MM.1S (cell line): Measurements from ENCODE around the gene CPLX3.

Experiments
- DNase-seq: peaks from one replicate; pipeline ENCODE4 v3.0.0-alpha.2; 2015
- H2AFZ ChIP-seq: fragments of 300-600 bp; sonication (generic); 2 replicates; pipeline ENCODE4 v1.6.0; 2016; ENCODE audit warnings: antibody characterized with exemption, low read length
- H3F3A ChIP-seq: fragments of 300-600 bp; sonication (generic); 2 replicates; pipeline ENCODE4 v1.6.1; 2016; ENCODE audit warnings: mild to moderate bottlenecking, antibody characterized with exemption, low read length, moderate library complexity, mixed read lengths; ENCODE audit not compliant: insufficient read depth
- H3K27ac ChIP-seq: fragments of 300-600 bp; sonication (generic); 2 replicates; pipeline ENCODE4 v1.5.1; 2016; ENCODE audit warnings: mild to moderate bottlenecking, low read length
- H3K27me3 ChIP-seq: fragments of 300-600 bp; sonication (generic); replicated peaks from 2 replicates; pipeline ENCODE4 v1.6.0; 2016; ENCODE audit warnings: low read length; ENCODE audit not compliant: insufficient read depth
- H3K36me3 ChIP-seq: fragments of 300-600 bp; sonication (generic); replicated peaks from 2 replicates; pipeline ENCODE4 v1.6.1; 2016; ENCODE audit warnings: mild to moderate bottlenecking, low read length, mixed read lengths; ENCODE audit not compliant: insufficient read depth
- H3K4me1 ChIP-seq: fragments of 300-600 bp; sonication (generic); 2 replicates; pipeline ENCODE4 v1.6.1; 2016; ENCODE audit warnings: low read length, mixed read lengths
- H3K4me2 ChIP-seq: fragments of 300-600 bp; sonication (generic); 2 replicates; pipeline ENCODE4 v1.6.0; 2016; ENCODE audit warnings: low read depth, low read length
- H3K4me3 ChIP-seq: fragments of 300-600 bp; sonication (generic); 2 replicates; pipeline ENCODE4 v1.5.1; 2016; ENCODE audit warnings: low read length, mixed read lengths
- H3K79me2 ChIP-seq: fragments of 300-600 bp; sonication (generic); 2 replicates; pipeline ENCODE4 v1.6.1; 2016; ENCODE audit warnings: mixed run types, low read length, mixed read lengths
- H3K9ac ChIP-seq: fragments of 300-600 bp; sonication (generic); 2 replicates; pipeline ENCODE4 v1.6.1; 2016; ENCODE audit warnings: low read length, mixed read lengths
- H3K9me2 ChIP-seq: fragments of 300-600 bp; sonication (generic); replicated peaks from 2 replicates; pipeline ENCODE4 v1.6.1; 2016; ENCODE audit warnings: mild to moderate bottlenecking, low read length, mixed read lengths; ENCODE audit not compliant: insufficient read depth
- H3K9me3 ChIP-seq: fragments of 300-600 bp; sonication (generic); replicated peaks from 2 replicates; pipeline ENCODE4 v1.6.1; 2016; ENCODE audit warnings: mild to moderate bottlenecking, low read length, mixed read lengths; ENCODE audit not compliant: insufficient read depth
- H4K20me1 ChIP-seq: fragments of 300-600 bp; sonication (generic); 2 replicates; pipeline ENCODE4 v1.6.1; 2016; ENCODE audit warnings: mild to moderate bottlenecking, low read length, moderate library complexity, mixed read lengths; ENCODE audit not compliant: insufficient read depth
- EZH2 ChIP-seq: fragments of 300-600 bp; sonication (generic); optimal IDR thresholded peaks from 2 replicates; pipeline ENCODE3; 2017; ENCODE audit warnings: low read depth, mild to moderate bottlenecking, antibody characterized with exemption, low read length, mixed read lengths
- EZH2phosphoT487 ChIP-seq: fragments of 300-600 bp; sonication (generic); IDR thresholded peaks from 2 replicates; pipeline ENCODE4 v1.6.1; 2018; ENCODE audit warnings: antibody characterized with exemption, low read length
- TF ChIP-seq, protein P1 (sequence below): fragments of 300-600 bp; sonication (generic); IDR thresholded peaks from 2 replicates; pipeline ENCODE4 v1.5.1; 2016; ENCODE audit warnings: antibody characterized with exemption, low read length, mixed read lengths

The CPLX3 gene

GRCh38 chr15:74856537-74856936 is 30.1 kb downstream of the CPLX3 start:
- Histone ChIP-seq H3K4me2 (no peak overlapping the region), H3K4me3 (no peak overlapping the region), H3K9ac (no peak overlapping the region), H3K27ac (no peak overlapping the region; the same call in 1 of the 2 replicates), H3K9me2 (no peaks in the 10 kb centered on the region), H3K27me3 (no peaks in the 10 kb centered on the region), H3K9me3 (no peaks in the 10 kb centered on the region), H2AFZ (no peak overlapping the region), H3F3A (no peaks in the 10 kb centered on the region), H4K20me1 (no peaks in the 10 kb centered on the region), H3K79me2 (peaks cover 57% of the 10 kb centered on the region), H3K36me3 (no peaks in the 10 kb centered on the region), H3K4me1 (peaks cover 4% of the 10 kb centered on the region; the same call in 1 of the 2 replicates)
- TF ChIP-seq EZH2phosphoT487 (no peak), EZH2 (no peak)
- TF ChIP-seq, protein P1, sequence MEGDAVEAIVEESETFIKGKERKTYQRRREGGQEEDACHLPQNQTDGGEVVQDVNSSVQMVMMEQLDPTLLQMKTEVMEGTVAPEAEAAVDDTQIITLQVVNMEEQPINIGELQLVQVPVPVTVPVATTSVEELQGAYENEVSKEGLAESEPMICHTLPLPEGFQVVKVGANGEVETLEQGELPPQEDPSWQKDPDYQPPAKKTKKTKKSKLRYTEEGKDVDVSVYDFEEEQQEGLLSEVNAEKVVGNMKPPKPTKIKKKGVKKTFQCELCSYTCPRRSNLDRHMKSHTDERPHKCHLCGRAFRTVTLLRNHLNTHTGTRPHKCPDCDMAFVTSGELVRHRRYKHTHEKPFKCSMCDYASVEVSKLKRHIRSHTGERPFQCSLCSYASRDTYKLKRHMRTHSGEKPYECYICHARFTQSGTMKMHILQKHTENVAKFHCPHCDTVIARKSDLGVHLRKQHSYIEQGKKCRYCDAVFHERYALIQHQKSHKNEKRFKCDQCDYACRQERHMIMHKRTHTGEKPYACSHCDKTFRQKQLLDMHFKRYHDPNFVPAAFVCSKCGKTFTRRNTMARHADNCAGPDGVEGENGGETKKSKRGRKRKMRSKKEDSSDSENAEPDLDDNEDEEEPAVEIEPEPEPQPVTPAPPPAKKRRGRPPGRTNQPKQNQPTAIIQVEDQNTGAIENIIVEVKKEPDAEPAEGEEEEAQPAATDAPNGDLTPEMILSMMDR = no peak
- no peak for DNase-seq

GRCh38 chr15:74857082-74857655 is 30.7 kb downstream of the CPLX3 start:
- H3F3A ChIP-seq = no peaks in the 10 kb centered on the region
- peaks cover 58% of the 10 kb centered on the region for H3K79me2 ChIP-seq
- peak overlapping the region; percentile 6; the same call in 1 of the 2 replicates for H3K27ac ChIP-seq
- H3K9ac ChIP-seq = no peak overlapping the region
- H3K4me1 ChIP-seq = peaks cover 4% of the 10 kb centered on the region; the same call in 1 of the 2 replicates
- H3K4me2 ChIP-seq = no peak overlapping the region
- H2AFZ ChIP-seq = no peak overlapping the region
- H3K27me3 ChIP-seq = no peaks in the 10 kb centered on the region
- no peak overlapping the region for H3K4me3 ChIP-seq
- H3K9me3 ChIP-seq = no peaks in the 10 kb centered on the region
- no peaks in the 10 kb centered on the region for H3K9me2 ChIP-seq
- TF ChIP-seq, protein P1 = no peak
- no peak for DNase-seq
- no peaks in the 10 kb centered on the region for H4K20me1 ChIP-seq
- no peaks in the 10 kb centered on the region for H3K36me3 ChIP-seq

- Histone ChIP-seq H3K4me2 (no peak overlapping the region), H3K9ac (no peak overlapping the region), H3K79me2 (peaks cover 64% of the 10 kb centered on the region), H4K20me1 (no peaks in the 10 kb centered on the region), H3K9me3 (no peaks in the 10 kb centered on the region), H3F3A (no peaks in the 10 kb centered on the region), H3K4me3 (no peak overlapping the region), H3K9me2 (no peaks in the 10 kb centered on the region), H3K4me1 (peaks cover 4% of the 10 kb centered on the region; the same call in 1 of the 2 replicates), H3K36me3 (no peaks in the 10 kb centered on the region), H3K27me3 (no peaks in the 10 kb centered on the region), H2AFZ (no peak overlapping the region), H3K27ac (peak overlapping the region; percentile 6; the same call in 1 of the 2 replicates)
- DNase-seq = no peak
- TF ChIP-seq EZH2phosphoT487 = no peak
- TF ChIP-seq EZH2 = no peak
- TF ChIP-seq, protein P1 = no peak
Measured at GRCh38 chr15:74857671-74858368, 31.4 kb downstream of the CPLX3 start.
